ENCODE measurements around the gene TSPAN7. TPM values are rescaled to one million over a fixed set of nuclear protein-coding genes. Genes with fewer than 3 reads are reported as not detected.

The TSPAN7 gene
- total RNA-seq, 1 experiment from 2014 or later: not detected

GRCh38 chrX:38666909-38667308, 105.6 kb downstream of the TSPAN7 start:
- no peak for DNase-seq (ENCODE audit: low spot score)
- in situ Hi-C loops (cut with HindIII; ENCODE audit: low sequenced_read_pairs): no loop called here

DNA sequence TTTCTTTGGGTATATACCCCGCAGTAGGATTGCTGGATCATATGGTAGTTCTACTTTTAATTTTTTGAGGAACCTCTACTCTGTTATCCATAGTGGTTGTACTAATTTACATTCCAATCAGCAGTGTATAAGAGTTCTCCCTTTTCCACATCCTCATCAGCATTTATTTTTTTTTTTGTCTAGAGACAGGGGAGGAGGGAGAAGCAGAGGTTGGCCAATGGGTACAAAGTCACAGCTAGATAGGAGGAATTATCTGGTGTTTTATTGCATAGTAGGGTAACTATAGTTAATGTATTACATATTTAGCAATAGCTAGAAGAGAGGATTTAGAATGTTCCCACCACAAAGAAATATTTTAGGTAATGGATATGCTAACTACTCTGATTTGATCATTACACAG, 107.4 kb downstream of the TSPAN7 start:
- in situ Hi-C loops (cut with HindIII; ENCODE audit: low sequenced_read_pairs): no loop called here
- no peak for DNase-seq (ENCODE audit: low spot score)

DNA sequence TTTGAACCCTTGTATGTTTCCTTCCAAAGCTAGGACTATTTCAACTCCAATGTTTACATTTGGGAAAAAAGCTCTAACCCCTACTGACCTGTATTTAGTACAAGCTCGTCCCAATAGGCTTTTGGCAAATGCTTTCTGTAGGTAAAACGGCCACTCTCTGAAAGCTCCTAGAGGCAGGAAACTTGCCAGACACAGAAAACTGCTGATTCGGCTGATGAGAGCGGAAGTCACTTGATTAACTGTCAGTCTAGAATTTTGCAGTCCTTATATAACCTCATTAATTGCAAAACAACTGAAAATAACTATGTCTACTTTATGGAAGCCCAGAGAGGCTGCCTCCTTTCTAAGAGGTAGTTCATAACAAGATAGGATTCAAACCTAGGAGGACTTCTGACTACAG, 108.1 kb downstream of the TSPAN7 start:
- DNase-seq (ENCODE audit: low spot score): no peak
- in situ Hi-C loops (cut with HindIII; ENCODE audit: low sequenced_read_pairs): no loop called here

GRCh38 chrX:38672646-38673045, 111.3 kb downstream of the TSPAN7 start:
- in situ Hi-C loops (cut with HindIII; ENCODE audit: low sequenced_read_pairs): no loop called here
- no peak for DNase-seq (ENCODE audit: low spot score)

DNA sequence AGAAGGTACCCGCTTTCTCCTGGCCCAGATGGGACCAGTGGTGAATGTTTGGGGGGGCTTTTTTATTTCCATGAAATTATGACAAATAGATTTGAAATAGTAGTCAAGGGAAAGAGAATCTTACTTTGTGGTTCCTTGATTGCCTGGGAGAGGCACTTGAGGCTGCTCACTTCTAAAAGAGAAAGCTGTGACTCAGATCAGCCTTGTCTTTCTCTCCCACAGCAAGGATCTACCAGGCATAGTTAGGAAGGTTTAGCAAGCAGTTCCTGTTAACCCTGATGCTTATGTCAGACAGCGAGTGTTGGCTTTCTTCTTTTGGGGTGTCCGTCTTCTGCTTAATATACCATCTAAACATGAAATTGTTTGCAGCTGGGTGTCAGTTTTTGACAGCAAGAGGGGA, 114.5 kb downstream of the TSPAN7 start:
- no peak for DNase-seq (ENCODE audit: low spot score)
- in situ Hi-C loops (cut with HindIII; ENCODE audit: low sequenced_read_pairs): no loop called here

DNA sequence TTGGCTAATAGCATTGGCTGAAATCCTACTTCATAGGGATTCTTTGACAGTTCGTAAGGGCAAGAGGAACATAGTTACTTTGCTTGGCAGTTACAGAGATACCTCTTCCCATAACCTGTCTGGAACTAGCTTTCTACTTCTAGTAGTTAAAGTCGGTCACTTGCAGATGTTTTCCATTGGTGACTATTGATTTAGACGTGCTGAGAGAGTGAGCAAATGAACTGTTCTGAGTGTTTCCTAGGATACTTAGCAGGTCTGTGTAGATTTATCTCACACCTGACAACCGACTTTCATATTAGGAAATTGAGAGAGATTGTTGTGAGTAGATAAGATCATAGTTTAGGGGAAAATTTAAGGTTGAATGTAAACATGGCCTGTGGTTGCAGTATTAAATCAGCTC, 116.8 kb downstream of the TSPAN7 start:
- DNase-seq (ENCODE audit: low spot score): no peak
- in situ Hi-C loops (cut with HindIII; ENCODE audit: low sequenced_read_pairs): no loop called here

- DNase-seq (ENCODE audit: low spot score): no peak
- in situ Hi-C loops (cut with HindIII; ENCODE audit: low sequenced_read_pairs): no loop called here
These were observed 117.5 kb downstream of the TSPAN7 start for GRCh38 chrX:38678821-38679220.

GRCh38 chrX:38679695-38680094, 118.4 kb downstream of the TSPAN7 start:
- in situ Hi-C loops (cut with HindIII; ENCODE audit: low sequenced_read_pairs): no loop called here
- DNase-seq (ENCODE audit: low spot score): no peak

- in situ Hi-C loops (cut with HindIII; ENCODE audit: low sequenced_read_pairs): no loop called here
- DNase-seq (ENCODE audit: low spot score): no peak
These were observed 120.8 kb downstream of the TSPAN7 start for GRCh38 chrX:38682095-38682494.

DNA sequence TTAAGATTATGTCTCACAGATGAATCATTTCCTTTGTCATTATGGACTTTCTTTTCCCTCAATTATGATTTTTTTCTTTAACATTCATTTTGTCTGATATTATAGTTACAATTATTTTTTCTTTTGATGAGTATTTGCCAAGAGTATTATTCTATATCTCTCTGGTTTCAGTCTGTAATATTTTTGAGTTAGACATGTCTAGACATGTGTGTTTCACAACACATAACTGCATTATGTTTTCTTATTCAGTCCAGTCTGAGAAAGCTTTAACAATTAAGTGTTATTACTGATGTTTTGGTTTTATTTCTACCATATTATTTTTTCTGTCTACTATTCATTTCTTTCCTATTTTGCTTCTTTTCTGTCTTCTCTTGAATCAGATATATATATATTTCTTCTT, 131.6 kb downstream of the TSPAN7 start:
- in situ Hi-C loops (cut with HindIII; ENCODE audit: low sequenced_read_pairs): no loop called here

GRCh38 chrX:38694394-38694793, 133.1 kb downstream of the TSPAN7 start:
- DNase-seq (ENCODE audit: low spot score): no peak
- in situ Hi-C loops (cut with HindIII; ENCODE audit: low sequenced_read_pairs): no loop called here

More for the DNA sequence above, 131.6 kb downstream of the TSPAN7 start:
- DNase-seq (ENCODE audit: low spot score): no peak

DNA sequence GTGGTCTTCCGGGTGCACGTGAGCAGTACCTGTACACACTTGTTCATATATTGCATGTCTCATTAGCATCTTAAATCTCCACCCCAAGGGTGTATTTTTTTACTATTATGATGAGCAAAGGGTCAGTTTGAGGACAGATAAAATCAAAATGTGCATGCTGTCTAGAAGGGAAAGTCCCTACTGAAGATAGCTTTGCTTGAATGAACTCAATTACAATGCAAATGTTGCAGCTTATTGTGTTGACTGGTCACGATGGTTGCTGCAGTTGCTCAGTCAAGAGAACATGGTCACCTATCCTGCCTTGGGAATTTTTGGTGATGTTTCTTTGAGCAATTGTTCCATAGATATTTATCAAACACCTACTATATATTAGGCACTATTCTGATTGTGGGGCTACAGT, 136.1 kb downstream of the TSPAN7 start:
- in situ Hi-C loops (cut with HindIII; ENCODE audit: low sequenced_read_pairs): no loop called here
- no peak for DNase-seq (ENCODE audit: low spot score)

DNA sequence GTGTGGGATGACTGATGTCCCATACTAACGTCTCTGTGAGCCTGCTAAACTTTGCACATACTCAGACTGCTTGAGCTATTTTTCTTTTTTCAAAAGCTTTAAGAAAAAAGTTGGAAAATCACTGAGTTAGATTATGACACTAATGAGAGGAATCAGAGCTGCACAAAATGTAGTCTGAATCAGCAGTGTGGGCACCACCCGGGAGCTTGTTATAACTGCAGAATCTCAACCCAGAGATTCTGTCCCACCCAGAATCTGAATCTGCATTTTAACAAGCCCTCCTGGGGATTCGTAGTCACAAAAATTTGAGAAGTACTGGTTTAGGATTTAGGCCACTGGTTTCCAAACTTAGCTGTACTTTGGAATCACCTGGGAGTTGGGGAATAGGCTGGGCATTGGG, 137.8 kb downstream of the TSPAN7 start:
- in situ Hi-C loops (cut with HindIII; ENCODE audit: low sequenced_read_pairs): no loop called here
- DNase-seq (ENCODE audit: low spot score): no peak

GRCh38 chrX:38699696-38700095, 138.4 kb downstream of the TSPAN7 start:
- in situ Hi-C loops (cut with HindIII; ENCODE audit: low sequenced_read_pairs): no loop called here
- no peak for DNase-seq (ENCODE audit: low spot score)

GRCh38 chrX:38701073-38701472, 139.7 kb downstream of the TSPAN7 start:
- in situ Hi-C loops (cut with HindIII; ENCODE audit: low sequenced_read_pairs): no loop called here
- DNase-seq (ENCODE audit: low spot score): no peak

DNA sequence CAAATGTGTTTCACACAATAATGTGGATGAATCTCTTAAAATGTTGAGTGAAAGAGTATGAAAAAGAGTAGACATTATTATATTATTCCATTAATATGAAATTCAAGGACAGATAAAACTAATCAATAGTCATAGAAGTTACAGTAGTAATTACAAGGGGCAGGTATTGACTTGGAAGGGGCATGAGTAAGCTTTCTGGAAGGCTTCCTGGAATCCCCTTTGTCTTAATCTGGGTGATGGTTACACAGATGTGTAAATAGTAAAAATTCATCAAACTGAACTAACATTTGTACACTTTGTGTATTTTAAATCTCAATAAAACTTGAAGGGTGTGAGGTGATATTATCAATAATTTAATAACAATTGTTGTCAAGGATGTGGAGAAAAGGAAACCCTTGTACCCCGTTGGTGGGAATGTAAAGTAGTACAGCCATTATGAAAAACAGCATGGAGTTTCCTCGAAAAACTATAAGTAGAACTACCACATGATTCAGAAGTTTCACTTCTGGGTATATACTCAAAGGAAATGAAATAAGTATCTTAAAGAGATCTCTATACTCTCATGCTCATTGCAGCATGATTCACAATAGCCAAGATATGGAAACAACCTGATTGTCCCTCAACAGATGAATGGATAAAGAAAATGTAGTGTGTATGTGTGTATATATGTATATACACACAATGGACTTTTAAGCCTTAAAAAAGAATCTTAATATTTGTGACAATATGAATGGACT, 143.0 kb downstream of the TSPAN7 start:
- DNase-seq (ENCODE audit: low spot score): no peak
- in situ Hi-C loops (cut with HindIII; ENCODE audit: low sequenced_read_pairs): no loop called here

GRCh38 chrX:38717871-38718270, 156.5 kb downstream of the TSPAN7 start:
- DNase-seq (ENCODE audit: low spot score): peak; percentile 3
- in situ Hi-C loops (cut with HindIII; ENCODE audit: low sequenced_read_pairs): no loop called here

DNA sequence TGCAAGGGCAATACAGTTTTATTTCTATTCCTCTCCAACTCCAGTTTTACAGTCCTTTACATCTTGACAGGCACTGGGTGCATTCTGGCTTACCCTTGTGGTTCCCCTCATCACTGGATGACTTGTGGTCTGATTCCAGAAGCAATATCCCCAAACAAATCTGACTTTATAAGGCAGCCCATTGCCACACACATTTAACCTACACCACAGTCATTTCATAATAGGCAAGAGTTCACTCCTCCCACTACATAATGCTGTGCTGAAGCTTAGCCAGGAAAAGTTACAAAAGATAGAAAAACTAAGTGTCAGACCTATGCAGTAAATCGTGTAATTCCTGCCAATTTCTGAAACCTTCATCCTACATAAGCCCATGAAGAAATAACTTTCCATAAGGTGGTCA, 157.0 kb downstream of the TSPAN7 start:
- in situ Hi-C loops (cut with HindIII; ENCODE audit: low sequenced_read_pairs): no loop called here
- no peak for DNase-seq (ENCODE audit: low spot score)

- no peak for DNase-seq (ENCODE audit: low spot score)
- in situ Hi-C loops (cut with HindIII; ENCODE audit: low sequenced_read_pairs): no loop called here
These were observed 165.3 kb downstream of the TSPAN7 start for GRCh38 chrX:38726612-38727011.

DNA sequence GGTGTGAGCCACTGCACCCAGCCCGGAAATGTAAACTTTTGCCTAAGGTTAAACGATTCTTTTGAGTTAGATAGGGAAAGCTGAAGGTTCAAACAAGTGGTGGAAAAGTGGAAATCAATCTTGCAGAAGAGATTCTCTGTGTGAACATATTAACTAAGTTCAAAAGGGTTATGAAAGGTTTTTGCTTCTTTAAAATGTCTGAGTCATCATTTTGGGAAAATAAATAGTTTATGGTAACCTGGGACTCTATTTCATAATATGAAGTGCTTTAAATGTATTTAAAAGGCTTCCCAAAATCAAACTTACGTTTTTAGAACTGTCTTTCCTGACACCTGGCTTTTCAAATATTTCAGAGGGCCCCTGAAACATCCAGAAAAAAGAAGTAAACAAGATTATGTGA, 166.3 kb downstream of the TSPAN7 start:
- in situ Hi-C loops (cut with HindIII; ENCODE audit: low sequenced_read_pairs): no loop called here
- DNase-seq (ENCODE audit: low spot score): no peak

GRCh38 chrX:38732866-38733265, 171.5 kb downstream of the TSPAN7 start:
- in situ Hi-C loops (cut with HindIII; ENCODE audit: low sequenced_read_pairs): no loop called here
- no peak for DNase-seq (ENCODE audit: low spot score)

Data from G401 (cell line).